Measurements from ENCODE around the gene CDK3.
"Not testable (repeated sequence)": the region's sequence is repeated elsewhere in the genome, so short reads cannot be mapped to it uniquely, and the experiment has no call there.

Gene CDK3

DNA sequence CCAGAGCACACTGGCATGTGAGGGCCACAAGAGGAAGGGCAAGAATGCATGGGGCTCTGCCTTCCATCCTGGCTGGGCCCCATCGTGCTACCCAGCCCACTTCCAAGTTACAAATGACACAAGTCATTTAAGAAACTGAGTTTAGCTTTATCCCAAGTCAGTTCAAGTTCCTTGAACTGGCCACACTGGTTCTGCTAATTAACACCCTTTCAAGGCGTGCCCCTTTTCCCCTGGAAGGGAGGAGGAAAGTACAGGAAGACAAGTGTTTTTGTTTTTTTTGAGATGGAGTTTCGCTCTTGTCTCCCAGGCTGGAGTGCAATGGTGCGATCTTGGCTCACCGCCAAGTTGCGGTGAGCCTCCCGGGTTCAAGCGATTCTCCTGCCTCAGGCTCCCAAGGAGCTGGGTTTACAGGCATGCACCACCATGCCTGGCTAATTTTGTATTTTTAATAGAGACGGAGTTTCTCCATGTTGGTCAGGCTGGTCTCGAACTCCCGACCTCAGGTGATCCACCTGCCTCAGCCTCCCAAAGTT lies 43.9 kb downstream of the CDK3 start:
- not testable (repeated sequence) for DNase-seq

DNA sequence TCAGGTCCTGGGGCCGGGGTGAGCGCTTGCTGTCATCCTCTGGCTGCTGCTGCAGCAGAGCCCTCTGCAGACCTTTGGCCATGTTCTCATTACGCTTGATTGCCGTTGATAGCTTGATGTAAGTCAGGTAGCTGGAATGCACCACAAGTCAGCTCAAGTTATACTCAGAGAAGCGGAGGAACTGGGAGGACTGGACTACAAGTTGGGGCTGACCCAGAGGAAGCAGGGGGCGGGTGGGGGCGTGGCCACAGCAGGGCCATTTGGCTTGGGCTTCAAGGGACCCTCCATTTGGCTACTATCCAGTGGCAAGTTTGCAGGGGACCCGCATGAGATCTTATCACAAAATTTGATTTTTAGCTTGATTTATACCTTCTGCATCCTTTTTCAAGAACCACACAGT lies 45.4 kb downstream of the CDK3 start:
- DNase-seq, result no peak

DNA sequence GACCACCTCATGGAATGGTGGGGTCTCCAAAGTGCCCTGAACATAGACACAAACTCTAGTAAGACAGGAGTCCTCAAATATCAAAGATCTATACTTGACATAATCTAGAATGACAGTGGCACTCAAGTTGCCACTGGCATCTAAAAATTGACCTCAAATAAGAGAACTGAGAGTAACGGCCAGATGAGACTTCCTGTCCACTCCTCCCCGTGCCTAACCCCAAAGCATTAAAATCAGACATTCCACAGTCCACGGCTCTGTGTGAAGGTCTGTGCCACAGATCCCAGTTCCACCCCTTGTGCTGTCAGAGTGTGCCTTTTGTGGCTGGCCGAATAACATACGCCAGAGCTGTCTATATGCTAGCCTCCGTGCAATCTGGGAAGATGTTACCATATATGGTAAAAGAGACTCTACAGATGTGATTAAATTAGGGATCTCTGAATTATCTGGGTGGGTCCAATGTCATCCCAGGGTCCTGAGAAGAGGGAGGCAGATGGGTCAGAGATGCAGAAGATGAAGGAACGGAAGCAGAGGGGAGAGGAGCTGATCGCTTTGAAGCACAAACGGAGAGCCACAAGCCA lies 47.5 kb downstream of the CDK3 start:
- no peak for DNase-seq

DNA sequence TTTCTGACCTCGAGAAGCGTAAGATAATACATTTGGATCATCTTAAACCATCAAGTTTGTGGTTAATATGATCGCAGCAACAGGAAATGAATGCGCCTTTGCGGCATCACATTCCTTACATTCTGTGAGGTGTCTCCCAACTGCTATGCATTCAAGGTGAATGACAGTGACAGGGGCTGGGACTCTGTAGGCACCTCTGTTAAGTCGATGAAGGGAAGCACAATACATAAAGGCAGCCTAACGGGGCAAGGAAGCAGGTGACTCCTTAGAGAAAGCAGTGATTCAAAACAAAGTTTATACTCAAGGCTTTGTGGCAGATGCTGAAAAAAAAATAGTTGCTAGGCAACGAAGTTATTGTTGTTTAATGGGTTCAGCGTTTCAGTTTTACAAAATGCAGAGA lies 48.1 kb downstream of the CDK3 start:
- no peak for DNase-seq

DNA sequence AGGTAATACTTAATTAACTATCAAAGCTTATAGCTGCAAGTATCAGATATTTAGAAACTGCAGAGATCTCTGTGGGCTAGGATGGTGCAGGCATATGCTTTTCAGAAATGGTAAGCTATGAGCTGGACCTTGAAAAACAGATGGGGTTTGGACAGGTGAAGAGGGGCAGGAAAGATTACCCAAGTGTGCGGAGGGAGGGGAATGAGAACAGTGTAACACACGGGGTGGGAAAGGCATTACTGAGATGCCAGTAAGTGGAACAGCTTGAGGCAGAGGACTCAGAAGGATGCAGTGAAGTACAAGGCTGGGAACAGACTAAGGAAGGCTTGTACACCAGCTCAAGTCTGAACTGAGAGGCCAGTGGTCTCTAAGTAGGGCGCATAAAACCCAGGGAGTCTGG lies 48.6 kb downstream of the CDK3 start:
- DNase-seq, result no peak

DNA sequence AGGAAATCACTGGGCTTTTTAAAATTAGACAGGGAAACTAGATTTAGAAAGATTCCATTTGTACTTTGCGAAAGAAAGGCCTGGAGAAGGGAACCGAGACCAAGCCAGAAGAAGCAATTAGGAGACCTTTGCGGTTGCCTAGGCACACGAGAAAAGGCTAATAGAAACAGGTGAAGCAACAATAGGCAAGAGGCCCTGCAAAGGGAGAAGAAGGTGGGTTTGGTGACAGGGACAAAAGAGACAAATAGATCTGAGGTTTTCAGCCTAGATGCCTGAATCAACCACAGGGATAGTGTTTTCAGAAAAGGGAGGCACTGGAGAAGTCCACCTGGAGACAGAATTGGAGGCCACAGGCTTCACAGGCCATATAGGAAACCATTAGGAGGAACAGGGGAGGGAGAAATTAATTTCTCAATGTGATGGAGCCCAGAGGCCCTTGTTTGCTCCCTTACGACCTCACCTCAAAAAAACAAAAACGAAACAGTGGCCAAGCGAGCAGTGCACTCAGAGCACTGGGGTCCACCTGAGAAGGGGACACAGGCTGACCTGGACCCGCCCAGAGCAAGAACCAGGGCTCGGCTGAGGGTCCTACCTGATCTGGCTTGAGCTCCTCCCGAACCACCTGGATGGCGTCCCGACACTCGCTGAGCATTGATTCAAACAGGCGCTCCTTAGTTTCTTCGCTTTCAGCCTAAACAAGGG lies 49.3 kb downstream of the CDK3 start:
- DNase-seq, result no peak

DNA sequence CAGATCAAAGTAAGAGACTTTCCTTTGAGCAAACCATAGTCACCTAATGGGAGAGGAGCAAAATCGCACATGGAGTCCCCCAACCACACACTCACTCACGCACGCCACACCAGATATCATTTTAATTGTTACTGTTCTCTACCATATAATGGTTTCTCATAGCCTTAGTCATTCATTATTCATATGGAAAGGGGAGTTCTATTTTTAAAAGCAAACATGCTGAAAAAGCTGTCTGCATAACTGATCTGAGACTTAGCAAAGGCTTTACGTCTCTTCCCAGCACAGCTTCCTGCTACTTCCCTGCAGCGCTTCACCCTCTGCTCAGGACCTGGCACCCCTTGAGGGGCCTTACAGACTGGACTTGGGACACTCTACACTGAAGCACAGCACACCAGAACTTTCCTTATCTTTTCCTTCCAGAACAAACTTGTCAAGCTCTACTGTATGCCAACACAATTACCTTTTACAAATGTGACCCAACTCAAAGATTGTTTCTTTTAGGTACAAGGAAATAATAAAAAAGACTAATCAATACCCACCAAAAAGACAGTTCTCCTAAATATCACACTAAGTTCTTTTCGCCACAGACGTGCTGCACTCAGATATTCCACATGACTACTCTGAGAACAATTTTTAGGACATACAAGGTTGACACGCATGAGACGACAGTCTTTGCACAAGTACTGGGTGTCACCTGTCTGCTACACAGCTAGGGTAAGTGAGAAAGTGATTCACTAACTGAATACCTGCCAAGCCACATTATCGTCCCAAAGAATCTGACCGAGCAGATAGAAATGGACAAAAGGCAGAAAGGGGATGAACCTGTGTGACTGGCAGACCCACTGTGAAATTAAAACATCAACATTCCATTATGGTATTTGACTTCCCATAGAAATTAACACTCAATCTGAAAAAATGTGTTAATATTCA lies 50.1 kb downstream of the CDK3 start:
- DNase-seq, result no peak

DNA sequence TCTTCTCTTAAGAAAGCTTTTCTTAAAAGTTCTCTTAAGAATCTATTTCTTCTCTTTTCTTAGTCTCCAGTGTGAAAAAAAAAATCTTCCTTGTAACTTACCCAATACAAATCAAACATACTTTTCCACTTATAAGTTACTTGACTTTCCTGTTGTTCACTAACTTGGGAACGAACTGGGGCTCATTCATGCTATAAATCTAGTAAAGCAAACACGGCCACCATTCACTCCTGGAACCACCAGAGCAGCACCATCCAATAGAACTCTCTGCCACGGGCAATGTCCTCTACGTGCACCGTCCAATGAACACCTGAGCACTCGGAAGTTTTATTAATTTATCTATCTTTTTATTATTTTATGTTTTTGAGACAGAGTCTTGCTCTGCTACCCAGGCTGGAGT lies 50.9 kb downstream of the CDK3 start:
- no peak for DNase-seq

DNA sequence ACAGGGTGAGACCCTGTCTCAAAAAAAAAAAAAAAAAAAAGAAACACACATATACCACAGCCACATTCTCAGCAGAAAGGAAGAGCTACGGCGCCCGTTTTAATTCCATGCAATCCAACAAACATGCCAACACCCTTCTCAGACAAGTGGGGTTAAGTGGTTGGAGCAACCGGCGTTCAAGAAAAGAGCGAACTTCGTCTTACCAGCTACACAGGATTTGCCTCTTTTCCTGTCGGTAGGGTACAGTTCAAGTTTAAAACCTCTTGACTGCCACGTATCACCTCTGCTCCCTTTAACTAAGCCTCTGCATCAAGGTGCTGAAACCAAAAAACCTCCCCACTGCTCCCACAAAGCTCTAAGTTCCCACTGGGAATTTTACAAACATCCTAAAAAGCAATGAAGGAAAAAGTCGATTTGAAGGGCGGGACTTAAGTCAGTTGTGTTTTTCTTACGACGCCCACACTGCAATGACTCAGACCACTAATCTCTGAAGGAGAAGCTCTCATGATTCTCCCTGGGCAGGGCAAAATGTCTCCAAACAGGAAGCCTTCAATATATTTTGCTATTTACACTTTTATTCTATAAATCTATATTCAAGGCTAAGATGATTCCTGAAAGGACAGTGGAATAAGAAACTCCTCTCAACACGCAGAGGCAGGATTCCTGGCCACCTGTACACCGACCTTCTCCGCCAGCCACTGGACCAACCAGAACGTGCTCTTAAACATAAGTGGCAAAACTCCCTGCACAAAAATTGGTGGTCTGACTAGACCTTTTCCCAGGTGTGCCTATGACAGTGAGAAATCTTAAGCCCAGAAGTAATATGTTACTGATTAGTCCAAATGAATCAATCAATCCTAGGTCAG lies 52.8 kb downstream of the CDK3 start:
- DNase-seq, result no peak

DNA sequence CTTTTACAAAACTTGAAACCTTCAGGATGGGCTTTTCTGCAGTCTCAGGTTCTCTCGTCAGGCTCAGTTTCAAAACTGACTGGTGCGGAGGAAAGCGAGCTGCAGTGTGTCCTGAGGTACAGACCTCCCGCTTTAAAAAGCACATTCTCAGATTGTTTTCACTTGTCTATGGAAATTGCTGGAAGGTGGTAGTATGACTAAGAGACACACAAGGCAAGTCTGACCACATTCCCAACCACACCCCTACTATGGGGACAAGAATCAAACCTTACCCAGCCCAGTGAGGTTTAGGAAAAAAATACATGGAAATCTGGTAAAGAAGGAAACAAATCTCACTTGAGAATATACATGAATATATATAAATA lies 53.4 kb downstream of the CDK3 start:
- DNase-seq, result no peak

Data from OCI-M1 (cell line).